IPS-NIHi7 (cell line): Measurements from ENCODE around the gene RNF215.

Experiments
- DNase-seq: peaks from one replicate; pipeline ENCODE4 v3.0.0; 2012; ENCODE audit warnings: mixed read lengths; ENCODE audit errors: extremely low spot score

Gene RNF215

DNA sequence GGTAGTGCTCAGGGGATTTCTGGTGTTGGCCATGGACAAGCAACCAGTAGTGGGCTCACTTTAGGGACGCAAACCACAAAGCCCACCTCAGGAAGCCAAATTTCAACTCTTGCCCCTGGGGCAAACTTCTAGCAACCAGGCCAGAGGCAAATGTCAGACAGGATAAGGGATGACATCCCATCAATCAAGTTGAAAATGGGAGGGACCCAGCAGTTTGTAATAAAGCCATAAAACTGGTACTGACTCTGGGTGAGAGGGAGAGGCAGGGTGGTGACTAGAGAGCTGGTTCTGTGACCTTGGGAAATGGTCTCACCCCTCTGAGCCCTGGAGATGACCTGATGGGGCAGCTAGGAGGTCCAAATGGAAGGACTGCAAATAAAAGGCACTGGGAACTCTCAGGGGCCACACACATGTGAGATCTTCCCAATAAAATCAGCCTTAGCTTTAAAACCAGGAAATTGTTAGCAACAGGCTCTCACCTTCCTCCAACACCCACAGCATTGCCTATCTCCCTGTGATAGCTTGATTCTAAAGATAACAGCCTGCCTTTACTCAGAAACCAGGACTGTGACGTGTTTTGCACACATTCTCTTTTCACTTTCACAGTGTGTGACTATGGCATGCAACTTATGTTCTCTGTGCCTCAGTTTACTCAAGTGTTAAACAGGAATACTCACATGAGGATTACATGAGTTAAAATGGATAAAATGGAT lies 54.1 kb downstream of the RNF215 start:
- DNase-seq, result no peak

DNA sequence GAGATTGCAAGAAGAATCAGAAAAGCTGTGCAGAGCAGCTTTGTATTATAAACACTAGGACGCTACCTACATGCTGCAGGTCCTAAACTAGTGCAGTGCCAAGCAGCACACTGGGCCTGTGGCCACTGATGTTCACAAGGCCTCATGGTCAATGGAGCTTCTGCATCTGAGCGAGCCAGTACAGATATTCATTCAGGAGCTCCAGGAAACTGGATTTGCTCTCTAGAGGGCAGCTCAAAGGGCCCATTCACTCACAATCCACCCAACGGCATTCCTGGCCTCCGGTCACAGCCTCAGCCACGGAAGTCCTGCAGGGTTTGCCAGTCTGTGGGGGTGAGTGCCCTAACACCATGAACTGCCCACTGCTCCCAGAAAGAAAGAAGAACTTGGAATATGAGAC lies 54.7 kb downstream of the RNF215 start:
- no peak for DNase-seq
